T-helper 1 cell treated with Interleukin-12 subunit alpha and Interleukin-12 subunit beta and Interleukin-4 antibody, amounts not matched to agents 30 ng/mL and 1 ng/mL, for 36 hours (primary cell): ENCODE measurements around the gene SLC35G1. TPM values are rescaled to one million over a fixed set of nuclear protein-coding genes. Genes with fewer than 3 reads are reported as not detected.

ENCODE experiments used
- intact Hi-C: fragments of 100-400 bp; cut with micrococcal nuclease; formaldehyde crosslinking; loops from one replicate; pipeline ENCODE4 v1.15.1; 2024
- total RNA-seq: library from RNA; stranded (reverse); gene quantifications from 2 replicates; pipeline ENCODE4 v1.2.3, GENCODE V29; 2022

SLC35G1 gene
- total RNA-seq, 1 donor from 2014 or later, result 5.4 TPM

- intact Hi-C loops, result no loop called here
Observed at GRCh38 chr10:93875032-93875358, 18.8 kb upstream of the SLC35G1 start.

GRCh38 chr10:93876381-93876780, 17.4 kb upstream of the SLC35G1 start:
- intact Hi-C loops, result no loop called here

- intact Hi-C loops, result no loop called here
Observed at GRCh38 chr10:93879273-93879672, 14.5 kb upstream of the SLC35G1 start.

DNA sequence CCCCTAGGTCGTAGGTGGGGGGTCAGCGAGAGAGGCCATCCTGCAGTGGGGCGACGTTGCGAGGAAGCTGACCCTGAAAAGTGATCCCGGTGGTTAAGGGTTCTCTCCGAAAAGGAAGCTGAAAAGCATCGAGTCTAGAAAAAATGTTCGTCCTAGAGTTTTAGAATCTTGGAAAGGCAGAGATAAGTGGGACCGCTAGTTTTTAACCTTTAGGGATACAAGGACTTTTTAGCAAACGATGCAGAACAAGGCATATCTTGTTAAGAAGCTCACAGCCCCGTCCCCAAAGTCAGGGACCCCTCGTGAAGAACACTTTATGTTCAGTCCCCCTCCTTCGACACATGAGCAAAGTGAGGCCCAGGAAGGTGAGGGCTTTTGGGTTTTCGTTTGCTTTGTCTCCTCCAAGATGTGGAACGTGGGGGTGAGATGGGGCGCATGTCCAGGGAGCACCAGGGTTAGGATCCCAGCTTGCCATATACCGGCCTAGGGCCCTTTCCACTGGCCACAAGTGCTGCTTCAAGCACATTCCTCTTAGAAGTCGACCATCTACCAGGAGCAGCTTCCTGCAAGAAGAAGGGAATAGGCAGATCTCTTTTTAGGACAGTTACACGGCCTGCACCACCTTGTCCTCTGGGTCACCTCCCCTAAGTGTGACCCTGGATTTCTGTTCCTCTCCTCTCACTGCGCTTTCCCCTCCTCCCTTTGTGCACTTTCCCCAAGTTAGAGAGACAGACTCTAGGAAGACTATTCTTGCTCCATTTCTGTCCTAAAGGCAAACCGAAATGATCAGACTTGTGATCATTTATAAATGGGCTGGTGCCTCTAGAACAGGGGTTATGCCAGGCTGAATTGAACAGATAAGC, 969 bp downstream of the SLC35G1 start:
- intact Hi-C loops, result loop anchor here (2.0 to 10.0 kb wide), 6 partner anchors 398 to 1972 kb away; partner anchors contain the start of genes BTAF1, CEP55, HELLS and NOC3L

GRCh38 chr10:93897070-93897780, 3.4 kb downstream of the SLC35G1 start:
- intact Hi-C loops, result loop anchor here (10.0 kb wide), 3 partner anchors 522 to 1398 kb away; partner anchors contain the start of genes HELLS and PDLIM1

DNA sequence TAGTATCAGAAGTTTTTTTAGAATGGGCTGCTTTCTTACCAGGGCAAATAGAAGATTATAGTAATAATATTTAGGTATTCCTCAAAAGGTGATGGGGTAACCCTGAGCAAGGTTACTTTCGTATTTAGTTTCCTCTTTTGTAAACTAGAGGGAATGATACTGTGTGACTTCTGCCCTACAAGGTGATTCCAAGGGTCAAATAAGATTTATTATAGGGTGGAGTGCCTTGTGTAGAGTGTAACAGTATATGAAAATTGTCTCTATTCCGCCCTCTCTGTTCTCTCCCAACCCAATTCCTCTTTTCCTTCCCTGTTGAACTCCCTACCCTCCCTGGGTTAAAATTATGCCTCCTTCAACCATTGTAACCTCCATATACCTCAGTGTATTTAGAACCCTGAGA, 5.3 kb downstream of the SLC35G1 start:
- intact Hi-C loops, result loop anchor here (10.0 kb wide), 3 partner anchors 524 to 1396 kb away; partner anchors contain the start of genes HELLS and PDLIM1

DNA sequence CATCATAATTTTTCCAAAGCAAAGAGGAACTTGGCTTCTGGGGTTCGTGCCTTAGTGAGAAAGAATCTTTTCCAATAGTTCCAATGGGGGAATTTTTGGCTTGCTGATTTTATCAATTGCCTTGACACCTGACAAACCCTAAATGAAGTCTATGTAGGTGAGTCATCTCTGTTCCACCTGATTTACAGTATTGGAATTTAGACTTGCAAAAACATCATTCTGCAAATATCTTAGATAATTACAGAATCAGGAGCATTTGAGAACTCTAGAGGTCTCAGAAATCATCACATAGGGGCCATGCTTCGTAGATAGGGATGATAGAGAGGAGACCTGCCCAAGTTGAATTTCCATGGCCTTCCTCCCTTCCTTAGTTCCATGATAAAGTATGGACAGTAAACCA, 9.3 kb downstream of the SLC35G1 start:
- intact Hi-C loops, result no loop called here

GRCh38 chr10:93904901-93905300, 11.1 kb downstream of the SLC35G1 start:
- intact Hi-C loops, result no loop called here

DNA sequence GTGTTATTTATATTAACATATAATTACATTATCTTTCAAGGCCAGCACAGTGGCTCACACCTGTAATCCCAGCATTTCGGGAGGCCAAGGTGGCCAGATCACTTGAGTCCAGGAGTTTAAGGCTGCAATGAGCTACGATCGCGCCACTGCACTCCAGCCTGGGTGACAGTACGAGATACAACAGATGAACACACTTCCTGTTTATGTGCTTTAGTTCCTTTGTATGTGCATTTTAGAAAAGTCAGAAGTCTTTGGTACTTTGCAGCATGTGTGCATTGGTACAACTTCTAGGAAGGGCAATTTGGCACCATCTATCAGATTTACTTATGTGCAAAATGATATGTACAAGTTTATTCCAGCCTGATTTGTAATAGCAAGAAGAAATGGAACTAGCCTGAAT, 13.3 kb downstream of the SLC35G1 start:
- intact Hi-C loops, result loop anchor here (2.0 kb wide), 1 partner anchor 14 kb away; the partner anchor contains the start of gene SLC35G1

GRCh38 chr10:93911866-93912265, 18.1 kb downstream of the SLC35G1 start:
- intact Hi-C loops, result no loop called here

GRCh38 chr10:93912444-93912843, 18.7 kb downstream of the SLC35G1 start:
- intact Hi-C loops, result no loop called here

- intact Hi-C loops, result no loop called here
Observed at GRCh38 chr10:93913706-93914105, 19.9 kb downstream of the SLC35G1 start.

DNA sequence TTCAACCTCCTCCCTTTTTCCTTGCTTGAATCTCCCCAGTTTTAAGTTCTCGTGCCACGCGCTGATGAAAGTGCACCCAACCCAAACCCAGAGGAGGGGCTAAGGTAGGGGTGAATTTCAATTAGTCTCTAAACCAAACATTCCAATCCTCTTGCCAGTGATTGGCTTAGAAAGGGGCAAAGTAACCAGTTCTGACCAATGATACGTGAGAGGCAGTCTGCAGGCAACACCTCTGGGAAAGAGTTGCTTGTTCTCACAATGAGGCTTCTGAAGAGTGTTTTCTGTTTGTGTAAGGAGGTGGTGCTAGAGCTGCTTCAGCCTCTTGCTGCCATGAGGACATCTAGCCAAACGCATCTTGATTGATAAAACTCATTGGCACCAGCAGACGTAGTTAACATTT, 21.8 kb downstream of the SLC35G1 start:
- intact Hi-C loops, result loop anchor here (5.0 kb wide), 1 partner anchor 527 kb away; no protein-coding TSS in a partner anchor

GRCh38 chr10:93916257-93917063, 22.7 kb downstream of the SLC35G1 start:
- intact Hi-C loops, result loop anchor here (1.0 to 5.0 kb wide), 2 partner anchors 404 to 526 kb away; no protein-coding TSS in a partner anchor

GRCh38 chr10:93917064-93917391, 23.2 kb downstream of the SLC35G1 start:
- intact Hi-C loops, result loop anchor here (5.0 kb wide), 1 partner anchor 525 kb away; no protein-coding TSS in a partner anchor

DNA sequence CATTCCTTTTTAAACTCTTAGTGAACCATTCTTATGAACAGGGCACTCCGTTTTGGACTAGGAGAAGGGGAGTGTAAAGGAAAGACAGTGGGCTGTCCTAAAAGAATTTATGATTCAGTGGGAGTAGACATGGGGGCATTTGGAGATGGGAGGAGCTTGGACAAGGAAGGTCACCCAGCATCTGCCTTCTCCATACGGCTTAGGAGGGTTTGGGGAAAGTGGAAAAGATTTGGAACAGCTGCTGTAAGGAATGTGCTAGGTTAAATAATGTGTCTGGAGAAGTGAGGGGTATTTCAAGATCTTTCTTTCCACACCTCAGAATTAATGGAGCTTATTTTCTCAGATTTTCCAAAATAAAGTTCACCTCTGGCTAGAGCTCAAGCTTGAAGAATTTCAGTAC, 24.0 kb downstream of the SLC35G1 start:
- intact Hi-C loops, result loop anchor here (5.0 kb wide), 1 partner anchor 524 kb away; no protein-coding TSS in a partner anchor

DNA sequence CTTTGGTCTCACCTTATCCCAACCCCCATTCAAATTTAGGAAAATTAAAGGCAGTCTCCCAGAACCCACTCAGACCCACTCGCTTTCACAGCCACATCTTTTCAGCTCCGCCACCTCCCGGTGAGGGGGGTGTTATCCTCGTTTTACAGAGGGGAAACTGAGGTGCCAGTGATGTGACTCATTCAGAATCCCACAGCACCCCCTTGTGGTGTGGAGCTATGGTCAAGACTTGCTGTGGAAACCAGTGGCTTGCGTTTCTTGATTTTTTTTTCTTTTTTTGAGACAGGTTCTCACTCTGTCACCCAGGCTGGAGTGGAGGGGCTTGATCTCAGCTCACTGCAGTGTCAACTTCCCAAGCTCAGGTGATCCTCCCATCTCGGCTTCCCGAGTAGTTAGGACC, 27.6 kb downstream of the SLC35G1 start:
- intact Hi-C loops, result loop anchor here (1.0 kb wide), 1 partner anchor 108 kb away; no protein-coding TSS in a partner anchor

DNA sequence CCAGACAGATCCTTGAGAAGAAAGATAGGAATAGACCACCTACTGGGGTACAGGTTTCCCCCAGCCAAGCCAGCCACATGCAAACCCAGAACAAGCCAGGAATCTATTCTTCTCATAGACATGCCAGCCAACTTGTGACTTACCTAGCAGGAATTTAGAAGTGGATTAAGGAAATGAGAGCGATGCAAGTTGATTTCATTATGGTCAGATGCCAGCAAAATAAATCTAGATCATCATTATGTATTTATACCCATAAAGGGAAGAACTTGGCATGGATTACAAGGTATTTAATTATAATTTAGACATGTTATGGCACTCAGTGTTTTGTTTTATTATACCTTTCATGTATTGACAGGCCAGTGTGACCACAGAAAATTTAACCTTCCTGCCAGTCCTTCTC, 32.8 kb downstream of the SLC35G1 start:
- intact Hi-C loops, result no loop called here

GRCh38 chr10:93938140-93938539, 44.4 kb downstream of the SLC35G1 start:
- intact Hi-C loops, result no loop called here

- intact Hi-C loops, result no loop called here
Observed at GRCh38 chr10:93940881-93941280, 47.1 kb downstream of the SLC35G1 start.

DNA sequence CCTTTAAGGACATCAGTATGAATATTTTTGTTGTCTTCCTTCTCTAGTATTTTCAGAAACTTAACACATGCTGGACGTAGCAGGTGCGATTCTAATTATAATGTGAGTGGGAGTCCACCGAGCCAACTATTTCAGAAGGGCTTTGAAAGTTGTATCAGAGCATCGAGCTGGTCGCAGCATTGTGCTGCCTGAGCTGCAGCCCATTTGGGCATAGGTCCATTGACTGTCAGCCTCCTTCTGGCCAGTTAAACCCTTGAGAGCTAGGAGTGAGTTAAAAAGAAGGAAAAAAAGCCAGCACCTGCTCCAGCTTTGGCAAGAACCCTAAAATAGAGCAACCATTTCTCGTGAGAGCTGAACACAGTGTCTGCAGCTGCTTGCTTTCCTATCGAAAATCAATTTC, 47.8 kb downstream of the SLC35G1 start:
- intact Hi-C loops, result no loop called here
